Suppressor macrophage (primary cell): Measurements from ENCODE around the gene SIRPA.
A peak's percentile ranks its signal among the peaks of the same experiment; 100 is the strongest.
"Not testable (repeated sequence)": the region's sequence is repeated elsewhere in the genome, so short reads cannot be mapped to it uniquely, and the experiment has no call there.

Experiments used
- DNase-seq, 4 experiments: peaks; one replicate each; pipeline ENCODE4 v3.0.0-alpha.2; 2020 to 2022

The SIRPA gene

DNA sequence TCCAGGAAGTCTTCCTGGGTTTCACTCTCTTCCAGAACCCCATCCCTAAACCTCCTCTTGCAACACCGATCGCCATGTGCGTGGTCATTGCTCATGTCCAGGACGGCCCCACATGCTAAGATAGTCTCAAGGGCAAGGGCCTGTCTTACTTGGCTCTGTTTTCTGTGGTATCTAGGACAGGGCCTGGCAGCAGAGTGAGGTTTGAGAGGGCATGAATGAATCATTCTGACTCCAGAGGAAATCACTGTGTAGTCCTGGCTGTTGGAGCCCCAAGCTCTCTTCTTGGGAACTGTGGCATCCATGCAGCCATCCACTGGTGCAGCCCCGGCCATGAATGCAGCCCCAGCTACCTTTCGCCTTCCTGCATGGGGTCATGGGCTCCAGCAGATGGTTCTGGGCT lies 12.4 kb downstream of the SIRPA start:
- no peak for DNase-seq

DNA sequence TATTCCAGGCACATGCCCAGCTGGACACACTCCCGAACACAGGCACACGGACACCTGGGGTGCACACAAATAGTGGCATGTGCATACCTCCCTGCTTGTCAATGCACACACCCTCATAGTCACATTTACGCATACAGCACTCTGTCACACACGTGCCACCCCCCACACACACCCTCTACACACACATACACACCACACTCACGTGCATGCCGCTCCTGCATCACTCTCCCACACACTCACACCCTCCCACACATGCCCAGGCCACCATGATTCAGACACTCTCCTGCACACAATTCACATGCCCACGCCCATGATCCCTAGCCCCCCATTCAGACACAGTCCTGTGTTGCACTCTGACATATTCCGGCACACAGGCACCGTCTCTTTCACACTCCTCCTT lies 13.0 kb downstream of the SIRPA start:
- peak in 1 of 4 experiments; percentile 41 for DNase-seq

DNA sequence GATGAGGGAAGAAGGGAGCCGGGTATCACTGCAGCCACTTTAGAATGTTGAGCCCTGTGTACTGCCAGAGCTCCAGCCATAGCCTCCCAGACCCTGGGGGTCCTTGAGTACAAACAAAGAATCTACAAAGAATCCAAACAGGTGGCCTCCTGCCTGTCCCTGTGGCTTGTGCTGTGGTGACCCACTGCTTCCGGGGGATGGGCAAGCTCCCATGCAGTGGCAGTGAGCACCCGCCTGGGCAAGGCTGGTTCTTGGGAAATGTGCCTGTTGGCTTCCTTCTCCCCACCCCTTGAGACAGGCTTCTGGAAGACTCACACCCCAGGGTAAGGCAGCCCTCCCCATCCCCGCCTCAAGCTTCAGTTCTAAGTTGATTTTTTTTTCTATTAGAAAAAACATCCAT lies 13.9 kb downstream of the SIRPA start:
- no peak for DNase-seq

DNA sequence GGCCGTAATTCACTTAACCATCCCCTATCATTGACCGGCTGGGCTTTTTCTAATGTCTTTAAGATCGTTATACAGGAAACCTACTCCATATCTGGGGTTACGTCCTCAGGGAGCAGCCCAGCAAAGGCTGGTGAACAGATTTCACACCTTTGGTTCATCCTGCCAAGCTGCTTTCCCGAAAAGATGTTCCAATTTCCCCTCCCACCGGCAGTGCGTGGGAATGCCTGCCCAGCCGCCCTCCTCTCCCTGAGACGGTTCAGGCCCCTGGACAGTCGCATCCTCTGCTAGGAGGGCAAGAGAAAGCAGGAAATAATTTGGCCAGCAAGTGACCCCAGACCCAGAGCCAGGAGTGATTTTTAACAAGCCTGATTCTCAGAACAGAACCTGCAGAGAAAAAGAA lies 16.3 kb downstream of the SIRPA start:
- no peak for DNase-seq

DNA sequence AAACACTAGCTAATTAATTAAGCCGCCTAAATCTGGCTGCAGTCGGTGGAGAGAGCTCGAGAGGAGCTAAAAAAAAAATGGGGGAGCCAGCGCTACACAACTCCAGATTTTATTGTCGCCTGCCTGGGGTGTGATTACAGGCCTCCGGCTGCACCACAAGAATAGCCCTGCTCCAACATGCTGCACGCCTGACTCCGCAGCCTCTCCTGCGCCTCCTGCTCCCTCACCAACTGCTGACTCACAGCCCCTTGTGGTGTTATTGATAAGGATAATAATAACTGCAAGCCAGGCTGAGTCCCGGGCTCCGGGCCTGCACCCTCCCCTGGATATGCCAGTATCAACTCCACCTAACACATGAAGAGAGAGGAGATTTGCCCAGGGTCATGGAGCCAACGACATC lies 16.8 kb downstream of the SIRPA start:
- no peak for DNase-seq

DNA sequence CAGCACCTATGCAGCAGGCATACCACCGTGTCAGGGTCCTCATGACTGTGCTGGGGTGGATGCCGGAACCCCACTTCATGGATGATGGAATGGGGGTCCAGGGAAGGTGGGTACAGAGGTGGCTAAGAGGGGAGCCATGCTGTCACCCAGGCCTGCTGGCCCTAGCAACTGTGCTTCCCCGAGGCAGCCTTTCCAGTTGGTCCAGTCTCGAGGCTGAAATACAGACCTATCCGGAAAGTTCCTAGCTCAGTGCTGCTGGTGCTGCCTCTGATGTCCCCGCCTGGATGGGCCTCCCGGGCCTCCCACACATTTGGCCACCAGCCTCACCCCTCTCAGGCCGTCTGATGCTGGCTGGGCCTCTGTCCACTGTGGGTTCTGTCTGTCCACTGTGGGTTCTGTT lies 17.4 kb downstream of the SIRPA start:
- no peak for DNase-seq

DNA sequence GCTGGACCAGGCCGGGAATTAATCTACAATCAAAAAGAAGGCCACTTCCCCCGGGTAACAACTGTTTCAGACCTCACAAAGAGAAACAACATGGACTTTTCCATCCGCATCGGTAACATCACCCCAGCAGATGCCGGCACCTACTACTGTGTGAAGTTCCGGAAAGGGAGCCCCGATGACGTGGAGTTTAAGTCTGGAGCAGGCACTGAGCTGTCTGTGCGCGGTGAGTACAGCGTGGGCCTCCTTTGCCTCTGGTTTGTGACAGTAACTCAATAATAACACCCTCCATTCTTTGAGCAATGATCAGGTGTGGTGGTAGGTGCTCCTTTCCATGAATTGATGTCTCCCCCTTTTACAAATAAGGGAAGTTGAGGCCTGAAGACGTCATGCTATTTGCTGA lies 20.0 kb downstream of the SIRPA start:
- not testable (repeated sequence) for DNase-seq

DNA sequence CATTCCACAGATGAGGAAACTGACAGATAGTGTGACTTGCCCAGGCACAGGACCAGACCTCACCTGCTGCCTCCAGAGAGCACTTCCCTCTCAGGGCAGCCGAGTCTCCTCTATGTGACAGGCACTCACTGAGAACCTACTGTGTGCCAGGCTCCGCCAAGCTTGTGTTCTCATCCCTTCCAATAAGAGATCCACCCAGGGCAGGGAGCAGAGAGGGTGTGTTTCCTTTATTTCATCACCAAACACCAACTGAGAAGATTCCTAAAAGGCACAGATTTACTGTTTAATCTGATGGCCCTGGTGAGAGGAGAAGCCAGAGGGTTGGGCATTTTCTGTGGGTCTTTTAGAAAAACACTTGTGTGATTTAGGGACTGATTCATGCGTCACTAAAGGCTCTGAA lies 20.5 kb downstream of the SIRPA start:
- DNase-seq, result no peak

DNA sequence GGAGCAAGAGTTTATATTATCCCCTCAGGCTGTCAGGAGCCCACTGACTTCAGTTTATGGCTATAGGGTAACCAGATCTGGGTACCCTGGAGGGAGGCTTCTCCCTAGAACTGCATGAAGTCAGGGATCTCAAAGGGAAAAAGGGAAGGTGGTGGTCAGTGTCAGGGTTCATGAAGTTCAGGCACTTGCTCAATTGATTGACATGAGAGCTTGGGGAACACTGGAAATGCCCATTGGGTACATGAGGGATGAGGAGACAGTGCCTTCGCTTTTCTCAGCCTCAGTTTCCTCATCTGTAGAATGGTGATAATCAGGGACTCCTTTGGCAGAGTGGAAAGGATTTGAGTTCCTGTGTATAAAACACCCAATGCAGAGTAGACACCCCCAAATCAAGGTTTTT lies 22.6 kb downstream of the SIRPA start:
- no peak for DNase-seq

DNA sequence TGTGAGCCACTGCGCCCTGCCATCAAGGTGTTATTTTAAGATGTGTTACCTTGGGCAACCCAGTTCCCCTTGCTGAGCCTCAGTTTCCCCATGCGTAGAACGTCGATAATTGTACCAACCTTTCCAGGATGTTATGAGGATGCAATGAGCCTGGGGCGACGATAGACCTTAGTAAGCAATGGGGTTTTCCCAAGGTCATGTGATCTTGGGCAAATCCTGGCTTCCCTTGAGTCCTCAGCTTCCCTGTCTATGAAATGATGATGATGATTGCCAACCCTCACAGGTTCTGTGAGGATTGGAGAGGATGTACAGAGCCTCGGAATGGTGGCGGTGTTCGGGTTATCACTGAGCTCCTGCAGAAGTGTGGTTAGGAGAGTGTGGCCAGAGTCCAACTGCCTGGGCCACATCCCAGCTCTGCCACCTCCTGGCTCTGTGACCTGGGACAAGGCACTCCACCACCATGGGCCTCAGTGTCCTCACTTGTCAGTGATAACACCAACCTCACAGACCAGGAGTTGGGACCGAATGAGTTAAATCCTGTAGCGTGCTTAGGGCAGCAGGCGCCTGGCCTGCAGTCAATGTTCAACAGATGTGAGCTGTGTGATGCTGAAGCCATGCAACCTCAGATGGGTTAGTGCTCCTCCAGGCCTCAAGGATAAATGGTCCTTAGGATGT lies 23.4 kb downstream of the SIRPA start:
- DNase-seq, result no peak

DNA sequence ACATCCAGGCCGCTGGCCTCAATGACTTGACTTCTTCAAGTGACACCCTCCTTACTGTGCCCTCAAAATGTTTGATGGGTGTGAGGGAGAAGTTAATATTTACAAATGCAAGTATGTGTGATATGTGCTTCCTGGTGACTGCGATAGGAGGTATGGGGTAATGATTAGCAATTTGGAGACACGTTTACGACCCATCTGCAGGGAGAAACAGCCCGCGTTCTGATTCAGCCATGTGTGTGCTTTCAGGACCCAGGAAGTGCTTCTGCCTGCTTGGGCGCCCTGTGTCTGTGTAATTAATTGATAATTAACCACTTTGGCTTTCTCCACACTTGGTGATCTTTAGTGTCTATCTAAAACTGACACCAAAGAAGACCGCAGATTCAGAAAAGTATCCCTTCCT lies 25.0 kb downstream of the SIRPA start:
- DNase-seq, result no peak

DNA sequence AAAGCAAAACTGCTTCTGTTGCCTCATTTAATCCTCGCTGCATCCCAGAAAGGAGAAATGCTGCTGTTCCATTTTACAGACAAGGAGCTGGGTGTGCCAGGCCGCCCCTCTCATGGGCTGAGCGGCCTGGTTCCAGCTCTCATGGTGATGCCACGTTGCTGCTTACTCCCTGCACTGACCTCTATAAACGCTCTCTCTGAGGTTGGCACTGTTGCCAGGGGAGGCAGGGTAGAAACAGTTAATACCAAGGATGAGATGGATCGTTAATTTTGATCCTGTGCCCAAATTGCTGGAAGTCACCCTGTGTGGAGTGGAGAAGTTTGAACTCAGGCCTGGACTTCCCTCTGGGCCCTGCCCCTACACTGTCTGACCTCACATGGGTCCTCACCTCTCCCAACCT lies 25.6 kb downstream of the SIRPA start:
- DNase-seq, result no peak

DNA sequence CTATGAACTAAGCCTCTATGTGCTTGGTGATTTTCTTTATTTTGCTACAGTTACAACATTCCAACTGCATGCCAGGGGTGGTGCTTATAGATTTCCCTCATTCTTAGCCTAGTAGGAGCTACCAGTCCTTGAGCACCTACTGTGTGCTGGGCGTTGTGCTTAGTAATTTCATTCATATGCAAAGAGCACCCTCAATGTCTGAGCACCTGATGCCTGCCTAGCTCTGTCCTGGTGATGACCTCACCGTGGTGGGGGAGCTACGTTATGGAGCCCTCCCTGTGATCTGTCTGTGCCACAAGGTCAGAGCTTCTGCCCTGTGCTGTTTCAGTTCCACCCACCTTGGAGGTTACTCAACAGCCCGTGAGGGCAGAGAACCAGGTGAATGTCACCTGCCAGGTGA lies 26.8 kb downstream of the SIRPA start:
- not testable (repeated sequence) for DNase-seq

DNA sequence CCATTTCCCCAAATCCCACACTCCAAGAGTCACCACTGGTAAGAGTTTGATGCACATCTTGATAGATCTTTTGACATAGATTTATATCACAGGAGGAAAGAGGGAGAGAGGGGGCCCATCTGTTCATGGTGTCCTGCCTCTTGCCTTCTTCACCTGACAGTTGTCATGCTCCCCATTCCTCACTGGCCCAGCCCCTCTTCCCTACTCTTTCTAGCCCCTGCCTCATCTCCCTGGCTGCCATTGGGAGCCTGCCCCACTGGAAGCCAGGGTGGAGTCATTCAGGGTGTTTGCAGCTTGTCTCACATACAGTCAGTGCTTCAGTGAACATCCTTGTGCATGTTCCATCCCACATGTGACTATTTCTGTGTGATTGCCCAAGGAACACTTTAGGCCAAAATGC lies 27.6 kb downstream of the SIRPA start:
- DNase-seq, result no peak

DNA sequence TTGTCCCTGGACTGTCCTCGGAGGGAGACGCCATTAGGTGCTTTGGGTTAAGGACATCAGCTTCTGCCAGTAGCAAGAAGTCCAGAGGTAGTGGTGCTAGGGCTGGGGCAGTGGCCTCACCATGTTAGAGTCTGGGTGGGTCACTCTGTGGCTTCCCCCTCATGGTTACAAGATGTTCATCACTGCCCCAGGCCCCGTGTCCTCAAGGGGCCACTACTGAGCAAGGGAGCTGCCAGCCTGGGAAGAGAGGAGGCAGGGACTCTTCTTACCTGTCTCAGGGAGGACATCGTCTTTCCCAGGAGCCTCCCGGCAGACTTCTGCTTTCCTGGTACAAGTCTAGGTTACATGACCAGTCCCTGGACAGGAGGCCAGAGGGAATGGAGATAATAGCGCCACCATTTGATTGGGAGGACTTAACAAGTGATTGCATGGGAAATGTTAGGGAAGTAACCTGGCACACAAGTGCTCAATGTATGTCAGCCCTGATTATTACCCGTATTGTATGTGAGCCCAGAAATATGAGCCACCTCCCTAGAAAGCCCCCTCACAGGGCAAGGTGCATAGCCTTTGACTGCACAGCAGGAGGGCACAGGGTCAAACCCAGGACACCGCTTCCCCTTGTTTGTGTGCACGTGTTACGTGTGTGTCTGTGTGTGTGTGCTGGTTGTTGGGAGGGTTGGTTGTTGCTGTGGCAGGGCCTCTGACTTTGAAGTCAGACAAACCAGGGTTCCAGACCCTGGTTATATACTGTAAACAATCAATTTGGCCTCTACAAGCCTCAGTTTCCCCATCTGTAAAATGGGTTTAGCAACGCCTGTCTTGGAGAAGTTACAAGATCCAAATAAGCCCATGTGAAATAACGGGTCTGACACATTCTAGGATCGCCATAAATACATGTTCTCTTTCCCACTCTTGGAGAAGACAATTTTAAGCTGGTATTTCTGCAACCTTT lies 30.0 kb downstream of the SIRPA start:
- no peak for DNase-seq

DNA sequence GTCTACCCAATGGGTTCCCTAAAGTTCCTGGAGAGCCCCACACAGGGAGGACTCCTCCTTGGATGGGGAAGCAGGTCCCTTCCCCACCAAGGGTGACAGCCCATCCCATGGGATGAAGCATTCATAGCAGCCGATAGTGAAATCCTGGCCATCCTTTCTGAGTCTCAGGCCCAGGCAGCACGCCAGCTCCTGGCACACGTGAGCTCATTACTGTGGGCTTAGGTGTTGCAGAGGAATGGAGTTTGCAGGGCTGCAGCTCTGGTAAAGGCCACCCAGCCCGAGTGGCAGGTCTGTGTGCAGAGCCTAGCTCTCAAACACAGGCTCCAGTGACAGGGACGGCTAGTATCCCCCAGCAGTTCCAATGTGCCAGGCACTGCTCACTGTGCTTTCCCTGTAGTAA lies 31.0 kb downstream of the SIRPA start:
- DNase-seq, result no peak

DNA sequence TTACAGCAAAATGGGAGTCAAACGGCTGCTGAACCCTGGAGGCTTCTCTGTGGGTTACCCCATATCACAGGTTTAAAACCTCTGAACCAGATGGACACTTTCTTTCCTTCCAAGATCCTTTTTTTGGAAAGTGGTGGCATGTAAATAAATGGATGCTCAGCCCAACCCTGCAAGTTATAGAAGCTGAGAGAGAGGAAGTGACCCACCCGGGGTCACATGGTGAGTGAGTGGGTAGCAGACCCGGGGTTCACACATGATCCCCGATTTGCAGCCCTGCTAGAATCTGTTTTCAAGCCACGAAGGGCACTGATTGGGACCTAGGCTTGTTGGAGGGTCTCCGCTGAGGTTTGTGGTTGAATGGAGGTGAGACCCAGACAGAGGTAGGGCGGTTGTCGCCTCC lies 32.0 kb downstream of the SIRPA start:
- DNase-seq, result peak; percentile 68 to 80 (median 78)

DNA sequence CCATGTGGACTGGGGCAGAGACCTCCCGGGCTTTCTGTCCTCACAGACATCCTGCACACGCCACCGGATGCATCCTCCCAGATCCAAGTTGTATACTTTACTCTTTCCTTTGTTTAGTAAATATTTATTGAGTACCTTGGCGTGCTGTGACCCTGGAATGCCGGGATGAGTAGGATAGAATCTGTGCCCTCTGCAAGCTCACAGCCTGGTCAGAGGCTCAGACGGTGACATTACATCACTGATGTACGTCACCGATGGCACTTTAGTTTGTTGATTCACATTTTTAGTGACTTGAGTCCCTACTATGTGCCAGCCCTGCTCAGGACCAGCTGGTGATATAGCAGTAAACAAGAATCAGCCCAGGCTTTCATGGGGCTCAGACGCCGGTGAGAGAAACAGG lies 32.9 kb downstream of the SIRPA start:
- no peak for DNase-seq

DNA sequence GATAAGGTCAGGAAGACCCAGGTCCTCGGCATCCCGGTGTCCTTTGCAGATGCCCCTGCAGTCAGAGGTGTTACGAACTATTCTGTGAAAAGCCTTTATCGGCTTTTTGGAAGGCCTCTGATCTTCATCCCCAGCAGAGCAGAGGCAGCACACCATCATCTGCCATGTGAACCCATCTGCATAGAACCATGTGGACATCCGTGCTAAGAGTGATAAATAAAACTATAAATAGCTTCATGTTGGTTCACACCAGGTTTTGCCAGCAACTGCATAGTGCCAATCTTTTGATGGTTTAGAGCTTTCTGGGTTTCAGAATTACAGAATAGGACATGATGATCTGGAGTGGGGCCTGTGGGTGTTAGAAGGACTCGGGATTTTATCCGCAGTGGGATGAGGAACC lies 33.6 kb downstream of the SIRPA start:
- DNase-seq, result no peak

DNA sequence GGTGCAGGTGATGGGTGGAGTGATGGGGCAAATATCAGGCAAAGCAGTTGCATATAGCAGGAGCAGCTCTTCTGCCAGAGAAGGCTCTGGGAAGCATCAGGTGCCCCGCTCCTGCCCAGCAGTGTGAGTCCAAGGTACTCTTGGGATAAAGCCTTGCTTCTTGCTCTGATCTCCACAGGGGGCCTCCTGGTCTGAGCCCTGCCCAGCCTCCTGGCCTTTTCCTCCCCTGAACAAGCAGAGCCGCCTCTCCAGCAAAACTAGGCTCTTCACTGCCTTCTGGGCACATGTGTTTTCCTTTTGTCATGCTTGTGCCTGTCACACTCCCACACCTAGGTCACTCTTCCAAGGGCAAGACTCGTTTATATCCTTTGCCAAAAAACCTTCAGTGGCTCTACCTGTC lies 34.3 kb downstream of the SIRPA start:
- no peak for DNase-seq

DNA sequence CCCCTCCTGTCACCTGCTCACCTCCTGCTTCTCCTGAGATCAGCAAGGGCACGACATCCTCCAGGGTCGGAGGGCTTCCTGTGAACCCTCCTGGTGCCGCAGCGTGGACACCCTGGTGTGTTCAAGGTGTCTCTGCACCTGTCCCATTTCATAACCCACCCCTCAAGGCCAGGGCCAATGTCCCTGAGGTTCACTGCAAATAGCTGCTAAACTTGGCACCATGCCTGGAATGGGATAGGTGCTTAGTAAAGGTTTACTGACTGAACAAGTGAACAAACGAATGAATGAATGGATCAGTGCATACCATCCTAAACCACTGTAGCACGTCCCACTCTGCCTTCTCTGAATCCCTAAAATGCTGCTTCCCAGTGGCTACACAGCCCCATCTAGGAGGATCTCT lies 35.0 kb downstream of the SIRPA start:
- DNase-seq, result no peak

DNA sequence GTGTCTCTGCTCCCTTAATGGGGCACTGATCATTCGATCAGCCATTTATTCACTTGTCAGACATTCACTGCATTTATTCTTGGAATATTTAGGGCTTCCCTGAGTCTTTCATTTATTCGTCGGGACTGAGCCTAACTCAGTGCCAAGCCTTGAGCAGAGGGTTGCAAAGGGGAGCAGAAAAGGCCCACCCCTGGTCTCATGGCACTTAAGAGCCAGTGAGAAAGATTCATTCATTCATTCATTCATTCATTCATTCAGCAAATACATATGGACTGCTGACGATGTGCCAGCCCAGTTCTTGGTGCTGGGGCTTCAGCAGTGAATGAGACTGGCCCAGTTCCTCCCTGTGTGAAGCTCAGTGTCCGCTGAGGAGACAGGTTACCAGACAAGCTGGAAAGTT lies 36.6 kb downstream of the SIRPA start:
- no peak for DNase-seq

DNA sequence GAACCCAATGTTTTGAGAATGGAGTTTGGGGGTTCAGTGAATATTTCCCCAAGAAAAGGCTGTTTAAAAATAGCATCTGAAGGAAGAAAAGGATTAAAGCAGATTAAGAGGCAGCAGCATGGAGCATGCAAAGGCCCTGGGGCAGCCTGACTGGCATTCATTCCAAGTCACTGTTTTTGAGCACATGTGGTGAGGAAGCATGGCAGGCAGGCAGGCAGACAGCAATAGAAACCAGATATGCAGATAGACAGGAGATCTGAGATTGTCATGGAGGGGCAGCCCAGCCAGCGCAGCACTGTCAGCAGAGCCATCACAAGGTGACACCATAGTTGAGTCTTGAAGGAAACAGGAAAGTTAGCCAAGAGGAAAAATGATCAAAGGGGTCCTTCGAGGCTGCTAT lies 37.8 kb downstream of the SIRPA start:
- DNase-seq, result no peak

DNA sequence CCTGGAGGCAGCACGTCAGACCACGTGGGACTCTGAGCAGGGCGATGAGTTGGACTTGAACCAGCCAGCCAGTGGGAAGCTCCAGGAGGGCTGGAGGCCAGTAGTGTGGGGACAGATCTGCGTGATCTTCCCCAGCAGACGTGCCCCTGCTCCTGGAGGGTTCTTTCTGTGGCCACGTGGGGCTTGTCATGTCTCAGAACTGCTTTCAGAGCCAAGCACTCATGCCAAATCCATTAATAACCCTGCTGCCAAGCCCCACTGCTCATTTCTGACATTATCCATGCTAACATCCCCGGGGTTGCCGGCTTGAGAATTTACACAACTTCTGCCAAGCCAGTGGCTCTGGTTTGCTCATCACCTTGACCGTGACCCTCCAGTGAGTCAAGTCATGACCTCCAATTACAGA lies 38.3 kb downstream of the SIRPA start:
- DNase-seq, result peak in 1 of 4 experiments; percentile 48
